NCI-H146 (cell line): ENCODE measurements around the gene CDH13.

ENCODE experiments used
- DNase-seq: peaks from one replicate; lab custom pipeline; 2025; lab: John Stamatoyannopoulos, UW

Gene CDH13

GRCh38 chr16:83118365-83118764 is 491.6 kb downstream of the CDH13 start:
- DNase-seq, result no peak

GRCh38 chr16:83125999-83126568 is 499.3 kb downstream of the CDH13 start:
- DNase-seq, result no peak

GRCh38 chr16:83128041-83128440 is 501.3 kb downstream of the CDH13 start:
- DNase-seq, result no peak

- DNase-seq, result no peak
These were observed 503.3 kb downstream of the CDH13 start for GRCh38 chr16:83130039-83130438.

- DNase-seq, result no peak
These were observed 507.9 kb downstream of the CDH13 start for GRCh38 chr16:83134638-83135037.

GRCh38 chr16:83136419-83136818 is 509.6 kb downstream of the CDH13 start:
- DNase-seq, result no peak

DNA sequence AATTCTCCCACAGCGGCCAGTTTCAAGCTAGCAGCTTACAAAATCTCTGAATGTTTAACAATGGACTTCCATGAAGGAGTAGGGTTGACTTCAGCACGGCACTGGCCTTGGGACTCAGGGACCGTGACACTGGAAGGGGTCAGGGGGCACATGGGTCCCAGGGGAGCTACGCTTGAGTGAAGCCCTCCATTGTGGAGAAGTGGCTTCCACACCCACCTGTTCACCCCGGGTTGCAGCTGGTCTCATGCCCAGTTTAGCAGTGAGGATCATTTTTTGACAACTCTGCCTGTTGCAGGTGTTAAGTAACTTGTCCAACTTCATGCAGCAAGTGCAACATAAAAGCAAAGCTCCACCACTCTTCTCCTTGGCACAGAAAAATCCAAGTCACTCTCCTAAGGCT is 510.2 kb downstream of the CDH13 start:
- no peak for DNase-seq

GRCh38 chr16:83137326-83137781 is 510.6 kb downstream of the CDH13 start:
- DNase-seq, result no peak

- DNase-seq, result no peak
These were observed 511.1 kb downstream of the CDH13 start for GRCh38 chr16:83137894-83138293.

DNA sequence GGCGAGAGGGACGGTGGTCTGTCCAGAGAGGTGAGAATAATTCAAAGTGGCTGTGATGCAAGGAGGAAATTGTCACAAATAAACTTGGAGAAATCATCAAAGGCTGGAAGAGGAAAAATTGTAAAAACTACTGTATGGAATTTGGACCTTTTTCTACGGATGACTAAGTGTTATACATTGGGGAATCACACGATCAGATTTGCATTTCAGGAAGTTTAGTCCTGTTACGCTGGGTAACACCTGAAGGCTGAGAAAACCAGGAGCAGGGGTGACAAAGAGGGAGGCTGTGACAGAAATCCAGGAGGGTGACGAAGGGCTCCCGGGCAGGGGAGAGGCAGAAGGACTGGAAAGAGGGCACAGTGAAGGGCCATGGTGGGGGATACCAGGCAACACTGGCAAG is 511.7 kb downstream of the CDH13 start:
- no peak for DNase-seq

DNA sequence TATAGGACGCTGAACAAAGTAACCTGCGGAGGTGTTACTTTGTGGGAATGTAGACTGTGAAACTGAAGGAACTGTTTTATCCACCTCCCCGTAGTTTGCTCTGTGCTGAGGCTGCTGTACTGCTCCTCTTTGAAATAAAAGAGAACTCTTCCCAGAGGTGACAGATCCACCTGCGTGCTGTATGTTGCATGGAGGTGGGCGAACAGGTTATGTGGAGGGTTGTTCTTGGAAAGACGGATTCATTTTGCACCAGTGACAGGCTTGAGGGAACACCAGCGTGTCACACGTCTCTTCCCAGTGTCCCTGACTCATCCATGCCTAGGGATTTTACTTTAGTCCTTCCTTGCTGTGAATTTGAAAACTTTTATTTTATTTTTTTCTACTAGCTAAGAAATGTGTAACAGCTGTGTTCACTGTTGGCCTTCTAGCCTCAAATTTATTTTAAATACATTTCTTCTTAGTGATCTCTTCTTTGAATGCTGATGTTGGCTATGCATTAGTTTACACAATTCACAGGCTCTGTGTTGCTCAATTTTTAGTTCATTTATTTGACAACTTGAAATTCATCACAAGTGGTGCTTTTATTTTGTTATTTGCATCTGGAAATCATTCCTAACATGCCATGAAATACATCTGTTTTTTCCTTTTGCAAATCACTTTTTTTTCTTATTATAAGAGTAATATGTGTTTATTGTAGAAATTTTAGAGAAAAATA is 512.4 kb downstream of the CDH13 start:
- no peak for DNase-seq

DNA sequence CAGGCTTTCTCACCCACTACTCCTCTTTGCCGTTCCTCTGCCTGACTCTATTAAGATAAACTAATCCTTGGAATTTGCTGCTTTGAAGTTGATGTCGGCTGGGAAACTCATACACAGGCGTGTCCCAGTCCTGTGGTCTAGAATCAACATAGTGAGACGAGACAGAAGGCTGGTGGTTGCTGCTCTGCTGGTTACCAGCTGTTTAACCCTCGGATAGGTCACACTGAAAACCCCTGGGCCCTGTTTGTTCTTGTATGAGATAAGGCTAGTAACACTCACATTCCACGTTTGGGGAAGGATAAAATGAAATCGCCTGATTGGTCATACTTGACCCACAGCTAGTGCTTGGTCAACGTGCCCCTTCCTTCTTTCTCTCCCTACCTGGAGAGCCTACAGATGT is 517.0 kb downstream of the CDH13 start:
- no peak for DNase-seq

GRCh38 chr16:83145297-83145696 is 518.5 kb downstream of the CDH13 start:
- DNase-seq, result no peak

DNA sequence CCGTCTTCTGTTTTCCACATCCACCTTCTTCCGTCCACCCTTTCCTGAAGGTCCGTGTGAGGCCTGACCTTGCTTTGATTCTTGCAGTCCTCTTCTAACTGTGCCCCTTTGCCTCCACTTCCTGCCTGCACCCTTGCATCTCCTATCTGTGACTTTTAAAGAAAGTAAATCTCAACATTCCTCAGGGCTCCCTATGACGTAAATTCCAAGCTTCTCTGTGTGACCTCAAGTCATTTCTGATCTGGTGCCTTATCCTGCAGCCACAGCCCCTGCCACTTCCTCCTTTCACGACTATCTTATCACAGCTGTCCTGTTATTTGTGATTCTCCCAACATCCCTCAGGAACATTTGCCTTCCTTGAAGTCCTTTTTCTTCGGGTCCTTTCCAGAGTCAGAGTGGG is 520.5 kb downstream of the CDH13 start:
- no peak for DNase-seq

DNA sequence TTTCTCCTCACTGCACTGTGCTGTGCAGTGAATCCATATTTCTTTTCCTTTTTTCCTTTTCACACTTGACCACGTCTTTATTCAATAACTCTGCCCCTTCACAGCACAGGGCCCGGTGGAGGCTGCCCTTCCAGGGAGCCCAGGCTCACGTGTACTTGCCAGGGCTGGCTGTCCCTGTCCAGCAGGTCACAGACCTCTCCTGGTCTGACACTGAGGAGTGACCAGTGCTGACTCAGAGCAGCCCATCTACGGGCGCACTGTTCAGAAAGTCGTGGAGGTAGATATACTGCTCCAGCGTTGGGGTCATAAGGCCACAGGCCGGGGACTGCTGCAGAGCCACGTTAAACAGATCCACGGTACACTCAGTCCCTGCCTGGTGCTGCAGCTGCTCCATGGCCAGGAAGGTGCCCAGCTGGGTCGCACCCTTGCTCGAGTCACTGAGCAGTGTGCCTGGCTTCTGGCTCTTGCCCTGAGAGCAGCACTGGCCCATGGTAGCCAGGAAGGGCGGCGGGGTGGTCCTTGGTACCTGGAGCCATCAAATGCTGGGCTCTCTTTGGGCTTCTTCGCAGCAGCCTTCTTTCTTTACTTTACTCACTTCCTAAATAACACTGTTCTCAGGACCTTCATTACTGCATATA is 531.7 kb downstream of the CDH13 start:
- no peak for DNase-seq

- no peak for DNase-seq
These were observed 532.3 kb downstream of the CDH13 start for GRCh38 chr16:83159049-83159448.

- DNase-seq, result no peak
These were observed 533.7 kb downstream of the CDH13 start for GRCh38 chr16:83160287-83161020.

GRCh38 chr16:83162791-83163190 is 536.0 kb downstream of the CDH13 start:
- DNase-seq, result no peak

DNA sequence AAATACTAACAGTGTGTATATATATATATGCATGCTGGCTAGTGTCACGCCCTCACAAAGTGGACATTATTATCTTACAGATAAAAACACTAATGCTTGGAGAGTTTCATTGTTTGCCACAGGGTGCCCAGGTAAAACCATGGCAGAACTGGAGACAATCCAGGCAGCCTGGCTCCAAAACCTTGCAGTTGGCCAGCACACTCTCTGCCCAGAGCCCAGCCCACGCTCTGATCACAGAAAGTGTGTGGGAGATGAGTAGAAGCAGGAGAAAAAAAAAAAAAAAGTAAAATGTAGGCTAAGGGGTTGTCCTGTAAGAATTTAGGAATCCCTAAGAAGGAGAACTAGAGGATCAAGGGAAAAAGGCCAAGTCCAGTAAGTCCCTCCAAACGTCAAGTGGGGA is 538.0 kb downstream of the CDH13 start:
- no peak for DNase-seq

- DNase-seq, result no peak
These were observed 544.6 kb downstream of the CDH13 start for GRCh38 chr16:83171396-83171795.

DNA sequence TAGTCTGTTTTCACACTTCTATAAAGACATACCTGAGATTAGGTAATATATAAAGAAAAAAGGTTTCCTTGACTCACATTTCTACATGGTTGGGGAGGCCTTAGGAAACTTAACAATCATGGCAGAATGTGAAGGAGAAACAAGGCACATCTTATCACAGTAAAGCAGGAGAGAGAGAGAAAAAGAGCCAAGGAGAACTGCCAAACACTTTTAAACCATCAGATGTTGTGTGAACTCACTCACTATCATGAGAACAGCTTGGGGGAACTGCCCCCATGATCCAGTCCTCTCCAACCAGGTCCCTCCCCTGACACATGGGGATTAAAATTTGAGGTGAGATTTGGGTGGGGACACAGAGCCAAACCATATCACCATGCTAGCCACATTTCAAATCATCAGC is 547.9 kb downstream of the CDH13 start:
- DNase-seq, result no peak

DNA sequence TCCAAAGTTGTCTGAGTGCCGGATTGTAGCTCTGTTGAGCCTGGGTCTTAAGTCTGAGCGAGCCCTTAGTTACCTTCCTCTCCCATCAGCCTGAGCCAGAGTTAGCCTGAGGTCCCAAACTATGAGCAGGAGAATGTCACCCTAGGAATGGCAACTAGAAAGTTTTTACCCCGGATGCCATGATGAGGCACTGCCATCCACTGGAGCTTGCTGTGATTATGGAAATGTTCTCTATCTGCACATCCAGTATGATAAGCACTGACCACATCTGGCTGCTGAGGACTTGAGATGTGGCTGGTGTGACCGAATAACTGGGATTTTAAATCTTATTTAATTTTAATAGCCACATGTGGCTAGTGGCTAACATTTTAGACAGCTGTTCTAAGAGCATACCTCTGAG is 550.0 kb downstream of the CDH13 start:
- DNase-seq, result no peak

GRCh38 chr16:83185902-83186301 is 559.1 kb downstream of the CDH13 start:
- no peak for DNase-seq
